Skeletal muscle satellite cell (primary cell): Measurements from ENCODE around the gene MAS1. TPM values are rescaled to one million over a fixed set of nuclear protein-coding genes. Genes with fewer than 3 reads are reported as not detected.
"Not testable (repeated sequence)": the region's sequence is repeated elsewhere in the genome, so short reads cannot be mapped to it uniquely, and the experiment has no call there.

Source experiments
- H3K27me3 ChIP-seq: 2 replicates; pipeline ENCODE4 v1.7.0; 2013; ENCODE audit warnings: low read length; ENCODE audit not compliant: control insufficient read depth, insufficient read depth
- H3K36me3 ChIP-seq: 2 replicates; pipeline ENCODE4 v1.7.0; 2013; ENCODE audit warnings: mild to moderate bottlenecking, control low read depth, low read length; ENCODE audit not compliant: insufficient read depth
- H3K4me1 ChIP-seq: 2 replicates; pipeline ENCODE4 v1.7.0; 2013; ENCODE audit warnings: low read length; ENCODE audit not compliant: control insufficient read depth, insufficient read depth
- H3K4me2 ChIP-seq: 2 replicates; pipeline ENCODE4 v1.7.0; 2013; ENCODE audit warnings: mild to moderate bottlenecking, low read length
- H3K4me3 ChIP-seq: 2 replicates; pipeline ENCODE4 v1.7.0; 2013; ENCODE audit warnings: low read length
- H3K9ac ChIP-seq: 2 replicates; pipeline ENCODE4 v1.7.0; 2013; ENCODE audit warnings: mild to moderate bottlenecking, low read depth, low read length, moderate library complexity
- H3K9me3 ChIP-seq: replicated peaks from 2 replicates; pipeline ENCODE4 v1.7.0; 2013; ENCODE audit warnings: mild to moderate bottlenecking, control low read depth, low read length
- total RNA-seq: library from RNA; depleted of rRNA; stranded (reverse); fragments of >200 nt; gene quantifications from 2 replicates; pipeline ENCODE4 v1.2.3, GENCODE V29; 2012; rRNA removed

Gene MAS1
- under 0.01 TPM in 1 of 2 replicates, not detected in the other for total RNA-seq

DNA sequence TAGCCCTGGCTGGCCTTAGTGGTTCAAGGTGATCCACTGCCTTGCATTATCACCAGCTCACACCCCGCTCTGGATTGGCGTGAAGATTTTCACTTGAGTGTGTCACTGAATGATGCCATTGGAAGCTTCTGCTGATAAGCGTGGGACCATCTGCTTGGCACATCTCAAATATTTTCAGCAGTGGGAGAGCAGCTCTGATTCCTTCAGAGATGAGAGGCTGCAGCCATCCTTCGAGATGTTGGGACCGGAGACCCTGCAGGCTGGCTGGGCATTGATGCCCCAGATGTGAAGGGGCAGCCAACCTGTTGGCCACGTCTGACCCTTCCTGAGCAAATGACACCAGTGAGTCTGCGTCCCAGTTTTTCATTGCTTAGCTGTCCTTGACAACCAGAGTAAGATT, at the start of gene MAS1:
Gene MAS1 (plus strand): TSS at position 197 of the 400 bp plus-strand sequence. CDS start 15,968 bp downstream, outside the sequence.
- peaks cover 37% of the 10 kb centered on the region for H3K27me3 ChIP-seq
- H3K4me3 ChIP-seq = no peak within 1 kb of the TSS
- H3K9ac ChIP-seq = no peak within 1 kb of the TSS
- H3K4me1 ChIP-seq = no peaks in the 10 kb centered on the region
- no peaks in the 10 kb centered on the region for H3K36me3 ChIP-seq
- H3K9me3 ChIP-seq = no peaks in the 10 kb centered on the region
- no peak within 1 kb of the TSS for H3K4me2 ChIP-seq

DNA sequence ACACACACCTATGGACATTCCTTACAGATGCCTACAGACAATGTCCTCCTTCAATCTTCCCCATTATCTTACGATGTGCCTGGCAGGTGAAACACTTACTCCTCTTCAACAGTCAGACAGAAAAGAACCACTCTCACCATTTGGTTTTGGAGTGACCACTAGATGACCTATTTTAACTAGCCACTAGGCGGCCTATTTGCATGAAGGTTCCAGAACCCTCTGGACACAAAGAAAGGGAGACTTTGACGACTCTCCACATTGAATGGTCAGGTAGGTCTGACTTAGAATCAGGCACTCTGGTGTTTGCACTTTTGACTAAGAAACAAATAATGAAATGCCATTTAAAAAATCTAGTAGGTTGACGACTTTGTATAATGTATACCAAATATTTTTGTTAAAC, 48.8 kb upstream of the MAS1 start:
- Histone ChIP-seq H3K4me2 (no peak overlapping the region), H3K27me3 (no peaks in the 10 kb centered on the region), H3K9ac (no peak overlapping the region), H3K4me3 (no peak overlapping the region), H3K4me1 (peaks cover 3% of the 10 kb centered on the region), H3K36me3 (no peaks in the 10 kb centered on the region), H3K9me3 (no peaks in the 10 kb centered on the region)

- H3K4me3 ChIP-seq = no peak overlapping the region
- H3K9ac ChIP-seq = no peak overlapping the region
- H3K4me1 ChIP-seq = no peaks in the 10 kb centered on the region
- H3K4me2 ChIP-seq = no peak overlapping the region
- H3K36me3 ChIP-seq = no peaks in the 10 kb centered on the region
- H3K9me3 ChIP-seq = no peaks in the 10 kb centered on the region
- H3K27me3 ChIP-seq = no peaks in the 10 kb centered on the region
Observed at GRCh38 chr6:159844737-159845645, 45.8 kb upstream of the MAS1 start.

DNA sequence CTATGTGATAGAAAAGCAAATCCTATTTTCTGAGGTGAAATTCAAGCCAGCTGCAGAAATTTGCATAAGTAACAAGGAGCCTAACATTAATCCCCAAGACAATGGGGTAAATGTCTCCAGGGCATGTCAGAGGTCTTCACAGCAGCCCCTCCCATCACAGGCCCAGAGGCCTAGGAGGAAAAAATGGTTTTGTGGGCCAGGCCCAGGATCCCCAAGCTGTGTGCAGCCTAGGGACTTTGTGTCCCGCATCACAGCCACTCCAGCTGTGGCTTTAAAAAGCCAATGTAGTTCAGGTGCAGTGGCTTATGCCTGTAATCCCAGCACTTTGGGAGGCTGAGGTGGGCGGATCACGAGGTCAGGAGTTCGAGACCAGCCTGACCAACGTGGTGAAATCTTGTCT, 42.2 kb upstream of the MAS1 start:
- H3K27me3 ChIP-seq, H3K4me2 ChIP-seq, H3K9me3 ChIP-seq, H3K4me3 ChIP-seq, H3K4me1 ChIP-seq, H3K9ac ChIP-seq, H3K36me3 ChIP-seq: not testable (repeated sequence)

DNA sequence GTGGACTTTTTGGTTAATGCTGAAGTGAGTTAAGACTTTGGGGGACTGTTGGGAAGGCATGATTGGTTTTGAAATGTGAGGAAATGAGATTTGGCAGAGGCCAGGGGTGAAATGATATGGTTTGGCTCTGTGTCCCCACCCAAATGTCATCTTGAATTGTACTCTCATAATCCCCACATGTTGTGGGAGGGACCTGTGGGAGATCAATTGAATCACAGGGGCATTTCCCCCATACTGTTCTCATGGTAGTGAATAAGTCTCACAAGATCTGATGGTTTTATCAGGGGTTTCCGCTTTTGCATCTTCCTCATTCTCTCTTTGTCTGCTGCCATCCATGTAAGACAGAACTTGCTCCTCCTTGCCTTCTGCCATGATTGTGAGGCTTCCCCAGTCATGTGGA, 40.9 kb upstream of the MAS1 start:
- H3K4me3 ChIP-seq, H3K9ac ChIP-seq, H3K36me3 ChIP-seq, H3K4me2 ChIP-seq, H3K27me3 ChIP-seq, H3K9me3 ChIP-seq, H3K4me1 ChIP-seq: not testable (repeated sequence)

DNA sequence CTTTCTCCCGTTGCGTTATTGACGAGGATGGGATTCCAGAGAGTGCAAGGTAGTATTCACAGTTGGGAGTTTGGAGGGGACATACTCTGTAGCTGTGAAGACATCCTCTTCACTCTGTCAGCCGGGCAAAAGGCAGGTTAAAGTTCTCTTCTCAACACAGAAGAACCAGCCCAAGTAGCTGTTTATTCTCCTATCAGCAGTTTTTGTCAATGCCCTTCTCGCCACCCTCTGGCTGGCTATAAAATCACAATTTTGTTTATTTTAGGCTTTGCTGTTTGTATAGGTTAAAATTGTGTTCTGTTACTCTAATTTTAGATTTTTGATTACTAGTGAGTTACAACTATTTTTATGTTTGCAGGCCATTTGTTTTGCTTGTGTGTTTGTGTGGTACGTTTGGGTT, 37.9 kb upstream of the MAS1 start:
- H3K4me1 ChIP-seq = no peaks in the 10 kb centered on the region
- no peak overlapping the region for H3K9ac ChIP-seq
- no peaks in the 10 kb centered on the region for H3K9me3 ChIP-seq
- H3K27me3 ChIP-seq = peaks cover 6% of the 10 kb centered on the region
- H3K4me2 ChIP-seq = no peak overlapping the region
- H3K4me3 ChIP-seq = no peak overlapping the region
- no peaks in the 10 kb centered on the region for H3K36me3 ChIP-seq

GRCh38 chr6:159853754-159854153, 37.0 kb upstream of the MAS1 start:
- Histone ChIP-seq H3K27me3 (peaks cover 6% of the 10 kb centered on the region), H3K4me2 (no peak overlapping the region), H3K9ac (no peak overlapping the region), H3K4me3 (no peak overlapping the region), H3K4me1 (no peaks in the 10 kb centered on the region), H3K36me3 (no peaks in the 10 kb centered on the region), H3K9me3 (no peaks in the 10 kb centered on the region)

GRCh38 chr6:159854959-159855358, 35.8 kb upstream of the MAS1 start:
- no peaks in the 10 kb centered on the region for H3K9me3 ChIP-seq
- H3K9ac ChIP-seq = no peak overlapping the region
- no peak overlapping the region for H3K4me2 ChIP-seq
- H3K4me1 ChIP-seq = no peaks in the 10 kb centered on the region
- peaks cover 6% of the 10 kb centered on the region for H3K27me3 ChIP-seq
- H3K4me3 ChIP-seq = no peak overlapping the region
- no peaks in the 10 kb centered on the region for H3K36me3 ChIP-seq

DNA sequence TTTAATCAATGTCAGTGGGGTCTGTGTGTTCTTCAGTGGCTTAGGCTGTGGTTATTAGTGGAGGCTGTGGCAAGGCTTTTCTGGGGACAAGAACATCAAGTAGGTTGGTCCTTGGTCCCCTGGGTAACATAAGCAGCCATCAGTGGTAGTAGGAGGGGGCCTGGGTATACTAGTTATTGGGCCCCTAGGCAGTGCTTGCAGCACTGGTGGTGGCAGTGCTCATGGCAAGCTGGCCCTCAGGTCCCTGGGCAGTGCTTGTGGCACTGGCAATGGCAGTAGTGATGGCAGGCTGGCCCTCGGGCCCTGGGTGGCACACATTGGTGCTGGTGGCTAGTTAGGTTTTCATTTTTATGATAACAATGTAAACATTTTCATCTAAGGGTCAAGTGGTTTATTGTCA, 32.5 kb upstream of the MAS1 start:
- H3K36me3 ChIP-seq = no peaks in the 10 kb centered on the region
- no peak overlapping the region for H3K9ac ChIP-seq
- H3K4me3 ChIP-seq = no peak overlapping the region
- no peaks in the 10 kb centered on the region for H3K4me1 ChIP-seq
- peaks cover 6% of the 10 kb centered on the region for H3K27me3 ChIP-seq
- H3K9me3 ChIP-seq = no peaks in the 10 kb centered on the region
- H3K4me2 ChIP-seq = no peak overlapping the region

DNA sequence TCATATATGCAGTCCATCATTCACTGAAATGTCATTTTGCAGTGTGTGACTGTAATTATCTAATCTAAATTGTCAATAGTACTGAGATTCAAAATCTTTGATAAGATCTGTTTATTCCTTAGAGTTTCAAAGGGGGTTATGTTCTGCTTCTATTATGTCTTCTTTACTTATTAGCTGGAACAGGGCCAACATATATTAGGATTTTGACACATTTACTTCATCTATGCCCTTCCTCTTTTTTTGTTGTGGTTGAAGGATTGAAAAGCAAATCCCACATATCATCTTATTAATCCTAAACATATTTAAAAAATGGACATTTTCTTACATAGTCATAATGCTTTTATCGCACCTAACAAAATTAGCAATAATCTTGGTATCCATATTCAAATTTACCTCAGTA, 30.3 kb upstream of the MAS1 start:
- H3K9ac ChIP-seq = no peak overlapping the region
- no peaks in the 10 kb centered on the region for H3K9me3 ChIP-seq
- H3K27me3 ChIP-seq = no peaks in the 10 kb centered on the region
- H3K4me3 ChIP-seq = no peak overlapping the region
- no peaks in the 10 kb centered on the region for H3K36me3 ChIP-seq
- no peaks in the 10 kb centered on the region for H3K4me1 ChIP-seq
- H3K4me2 ChIP-seq = no peak overlapping the region

GRCh38 chr6:159862103-159862502, 28.7 kb upstream of the MAS1 start:
- no peak overlapping the region for H3K4me2 ChIP-seq

DNA sequence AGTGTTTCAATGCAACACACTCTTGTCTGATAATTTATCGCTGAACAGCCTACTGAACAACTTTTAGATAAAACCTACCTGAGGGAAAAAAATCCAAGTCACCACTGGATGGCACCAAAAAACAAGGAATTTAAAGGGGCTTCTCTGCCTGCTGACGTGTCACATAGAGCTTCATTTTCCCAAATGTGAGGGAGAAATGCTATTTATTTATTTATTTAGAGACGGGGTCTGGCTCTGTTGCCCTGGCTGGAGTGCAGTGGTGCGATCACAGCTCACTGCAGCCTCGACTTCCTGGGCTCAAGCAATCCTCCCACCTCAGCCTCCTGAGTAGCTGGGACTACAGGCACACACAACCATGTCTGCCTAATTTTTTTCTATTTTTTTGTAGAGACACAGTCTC, 27.4 kb upstream of the MAS1 start:
- H3K27me3 ChIP-seq, H3K9me3 ChIP-seq, H3K36me3 ChIP-seq, H3K4me3 ChIP-seq, H3K9ac ChIP-seq, H3K4me1 ChIP-seq, H3K4me2 ChIP-seq: not testable (repeated sequence)

More at GRCh38 chr6:159862103-159862502, 28.7 kb upstream of the MAS1 start:
- Histone ChIP-seq H3K4me3 (no peak overlapping the region), H3K4me1 (no peaks in the 10 kb centered on the region), H3K9ac (no peak overlapping the region), H3K9me3 (no peaks in the 10 kb centered on the region), H3K27me3 (no peaks in the 10 kb centered on the region), H3K36me3 (no peaks in the 10 kb centered on the region)
